Peyer's patch (tissue), 4 donors: ENCODE data around the gene EEF1A2. TPM values are rescaled to one million over a fixed set of nuclear protein-coding genes. Genes with fewer than 3 reads are reported as not detected.

Experiments
- DNase-seq, 3 donors: peaks; one replicate each; pipeline ENCODE4 v3.0.0-alpha.2; 2017 to 2019
- H3K27ac ChIP-seq, 4 donors: fragments of 200-600 bp; sonication (generic); one replicate each; pipeline ENCODE4 v1.5.1; 2016 to 2019
- H3K27me3 ChIP-seq, 2 donors: fragments of 200-600 bp; sonication (generic); one replicate each; pipeline ENCODE4 v1.5.1; 2019
- H3K36me3 ChIP-seq, 3 donors: fragments of 200-600 bp; sonication (generic); one replicate each; pipeline ENCODE4 v1.5.1; 2016 to 2019
- H3K4me1 ChIP-seq, 4 donors: fragments of 200-600 bp; sonication (generic); one replicate each; pipeline ENCODE4 v1.5.1; 2016 to 2019
- H3K4me3 ChIP-seq, 4 donors: fragments of 200-600 bp; sonication (generic); 1 replicate in 3 of 4; 2 replicates in 1 of 4; pipeline ENCODE4 v1.5.1; 2016 to 2019; ENCODE audit warnings: mild to moderate bottlenecking in 1 of 4
- H3K9me3 ChIP-seq, 4 donors: fragments of 200-600 bp; sonication (generic); one replicate each; pipeline ENCODE4 v1.5.1; 2016 to 2019; ENCODE audit warnings: mild to moderate bottlenecking in 1 of 4
- POLR2A ChIP-seq, 2 donors: fragments of 450-650 bp; IDR thresholded peaks; one replicate each; pipeline ENCODE4 v1.5.1; 2017; ENCODE audit warnings: antibody characterized with exemption in 2 of 2, mild to moderate bottlenecking in 2 of 2, moderate library complexity in 2 of 2
- total RNA-seq, 4 donors: library from RNA; depleted of rRNA; stranded (reverse); fragments of >200 nt; gene quantifications; one replicate each; pipeline ENCODE4 v1.1.0, GENCODE V29; 2016
- TF ChIP-seq, protein P1 (sequence below), 6 experiments: fragments of 450-650 bp in 4 of 6; fragments of 200-600 bp in 2 of 6; sonication (generic) in 1 of 6; IDR thresholded peaks; one replicate each; pipeline ENCODE4 v1.5.1; 2017 to 2019; ENCODE audit warnings: antibody characterized with exemption in 6 of 6, mild to moderate bottlenecking in 3 of 6, moderate library complexity in 1 of 6

EEF1A2 gene
- total RNA-seq, 4 donors from 2014 or later = 0.67 to 3.3 (median 2.1) TPM

- Histone ChIP-seq H3K36me3 (no peaks in the 10 kb centered on the region), H3K27ac (no peak overlapping the region), H3K9me3 (no peaks in the 10 kb centered on the region), H3K27me3 (peaks cover 0 to 20% of the 10 kb centered on the region in 2 donors), H3K4me3 (no peak overlapping the region), H3K4me1 (peaks cover 0 to 13% (median 7%) of the 10 kb centered on the region in 4 donors)
- DNase-seq = no peak
- TF ChIP-seq POLR2A (IDR thresholded peaks at IDR 0.05) = no peak
- TF ChIP-seq, protein P1, sequence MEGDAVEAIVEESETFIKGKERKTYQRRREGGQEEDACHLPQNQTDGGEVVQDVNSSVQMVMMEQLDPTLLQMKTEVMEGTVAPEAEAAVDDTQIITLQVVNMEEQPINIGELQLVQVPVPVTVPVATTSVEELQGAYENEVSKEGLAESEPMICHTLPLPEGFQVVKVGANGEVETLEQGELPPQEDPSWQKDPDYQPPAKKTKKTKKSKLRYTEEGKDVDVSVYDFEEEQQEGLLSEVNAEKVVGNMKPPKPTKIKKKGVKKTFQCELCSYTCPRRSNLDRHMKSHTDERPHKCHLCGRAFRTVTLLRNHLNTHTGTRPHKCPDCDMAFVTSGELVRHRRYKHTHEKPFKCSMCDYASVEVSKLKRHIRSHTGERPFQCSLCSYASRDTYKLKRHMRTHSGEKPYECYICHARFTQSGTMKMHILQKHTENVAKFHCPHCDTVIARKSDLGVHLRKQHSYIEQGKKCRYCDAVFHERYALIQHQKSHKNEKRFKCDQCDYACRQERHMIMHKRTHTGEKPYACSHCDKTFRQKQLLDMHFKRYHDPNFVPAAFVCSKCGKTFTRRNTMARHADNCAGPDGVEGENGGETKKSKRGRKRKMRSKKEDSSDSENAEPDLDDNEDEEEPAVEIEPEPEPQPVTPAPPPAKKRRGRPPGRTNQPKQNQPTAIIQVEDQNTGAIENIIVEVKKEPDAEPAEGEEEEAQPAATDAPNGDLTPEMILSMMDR (IDR thresholded peaks at IDR 0.05) = no peak
These were observed 29.2 kb downstream of the EEF1A2 start for GRCh38 chr20:63469713-63470101.

DNA sequence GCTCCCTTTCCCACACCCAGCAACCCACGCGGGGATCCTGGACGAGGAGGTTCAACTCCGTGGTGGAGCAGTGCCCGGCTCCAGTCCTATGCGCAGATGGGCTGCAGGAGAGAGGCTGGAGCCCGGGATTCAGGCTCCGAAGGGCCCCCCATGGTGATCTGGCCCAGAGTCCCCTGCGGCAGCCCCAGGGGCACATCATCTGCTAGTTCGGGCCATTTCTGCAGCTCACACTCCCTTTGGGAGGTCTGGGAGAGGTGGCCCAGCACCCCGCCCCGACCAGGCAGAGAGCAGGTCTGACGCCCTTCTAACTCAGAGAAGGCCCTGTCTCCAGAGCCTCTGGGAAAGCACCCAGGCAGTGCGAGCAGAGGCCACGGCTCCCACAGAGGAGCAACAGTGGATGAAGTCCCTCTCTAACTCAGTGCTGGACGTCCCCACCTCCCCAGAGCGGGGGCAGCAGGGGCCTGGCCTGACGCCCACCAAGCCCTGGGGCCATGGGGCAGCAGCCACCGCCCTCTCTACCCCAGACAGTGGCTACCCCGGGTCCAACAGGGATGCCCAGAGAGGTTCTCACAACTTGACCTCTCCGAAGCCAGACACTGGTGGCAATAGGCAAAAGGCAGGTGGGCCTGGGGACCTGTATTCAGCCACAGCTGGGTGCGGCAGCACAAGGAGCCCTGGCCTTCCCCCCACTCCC, 29.7 kb downstream of the EEF1A2 start:
- Histone ChIP-seq H3K4me1 (peaks cover 0 to 13% (median 7%) of the 10 kb centered on the region in 4 donors), H3K36me3 (no peaks in the 10 kb centered on the region), H3K4me3 (no peak overlapping the region), H3K27ac (no peak overlapping the region), H3K9me3 (no peaks in the 10 kb centered on the region), H3K27me3 (peaks cover 0 to 20% of the 10 kb centered on the region in 2 donors)
- TF ChIP-seq, protein P1 (IDR thresholded peaks at IDR 0.05) = no peak
- no peak for TF ChIP-seq POLR2A (IDR thresholded peaks at IDR 0.05)
- DNase-seq = no peak

DNA sequence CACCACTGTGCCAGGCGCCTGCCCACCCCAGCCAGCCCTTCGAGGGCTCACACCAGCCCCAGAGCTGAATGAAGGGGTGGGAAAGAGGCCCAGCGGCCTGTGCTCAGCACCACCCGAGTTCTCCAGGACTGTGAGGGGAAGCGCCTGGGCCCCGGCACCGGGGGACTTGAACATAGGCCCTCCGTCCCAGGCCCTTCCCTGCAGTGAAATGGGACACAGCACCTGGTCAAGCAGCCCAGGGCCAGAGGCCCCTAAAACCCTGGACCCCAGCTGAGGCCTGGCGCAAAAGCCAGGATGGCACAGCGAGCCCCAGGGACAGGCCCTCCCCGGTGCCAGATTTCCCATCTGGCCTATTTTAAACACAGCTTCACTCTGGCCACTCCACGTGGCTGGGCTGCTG, 30.5 kb downstream of the EEF1A2 start:
- H3K4me1 ChIP-seq = peaks cover 0 to 13% (median 7%) of the 10 kb centered on the region in 4 donors
- H3K9me3 ChIP-seq = no peaks in the 10 kb centered on the region
- no peaks in the 10 kb centered on the region for H3K36me3 ChIP-seq
- H3K4me3 ChIP-seq = no peak overlapping the region
- H3K27me3 ChIP-seq = peaks cover 0 to 20% of the 10 kb centered on the region in 2 donors
- no peak for TF ChIP-seq POLR2A (IDR thresholded peaks at IDR 0.05)
- TF ChIP-seq, protein P1 (IDR thresholded peaks at IDR 0.05) = no peak
- DNase-seq = no peak
- no peak overlapping the region for H3K27ac ChIP-seq

DNA sequence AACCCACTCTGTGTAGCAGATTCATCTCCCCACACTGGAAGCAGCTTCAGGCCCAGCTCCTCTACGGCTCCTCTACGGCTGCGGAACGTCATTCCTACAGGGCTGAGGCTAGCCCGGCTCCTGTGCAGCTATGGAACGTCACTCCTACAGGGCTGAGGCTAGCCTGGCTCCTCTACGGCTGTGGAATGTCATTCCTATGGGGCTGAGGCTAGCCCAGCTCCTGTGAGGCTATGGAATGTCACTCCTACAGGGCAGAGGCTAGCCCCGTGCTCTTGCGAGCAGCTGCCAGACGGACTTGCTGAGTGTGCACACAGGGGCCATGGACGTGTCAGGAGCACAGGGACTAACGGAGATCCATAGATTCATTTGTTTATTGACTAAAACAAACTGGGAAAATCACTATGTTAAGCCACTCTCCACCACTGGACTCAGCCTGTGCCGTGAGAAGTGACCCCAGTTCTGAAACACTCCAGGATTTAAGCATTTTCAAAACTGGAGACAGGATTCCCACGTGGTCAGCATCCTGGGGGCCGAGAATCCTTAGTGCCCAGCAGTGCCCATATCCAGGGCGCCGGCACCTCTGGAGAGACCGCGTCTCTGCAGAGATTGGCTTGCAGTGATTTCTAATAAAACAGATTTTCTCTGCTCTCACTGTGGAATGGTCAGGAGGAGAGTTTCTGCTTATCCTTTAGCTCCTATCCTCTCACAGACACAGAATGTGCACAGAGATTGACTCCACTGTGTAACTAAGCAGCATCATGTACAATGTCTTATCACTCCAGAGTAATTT, 31.4 kb downstream of the EEF1A2 start:
- H3K36me3 ChIP-seq = no peaks in the 10 kb centered on the region
- no peak overlapping the region for H3K4me3 ChIP-seq
- H3K27ac ChIP-seq = no peak overlapping the region
- H3K9me3 ChIP-seq = no peaks in the 10 kb centered on the region
- H3K4me1 ChIP-seq = peaks cover 0 to 13% (median 7%) of the 10 kb centered on the region in 4 donors
- peaks cover 0 to 14% of the 10 kb centered on the region in 2 donors for H3K27me3 ChIP-seq
- no peak for DNase-seq
- no peak for TF ChIP-seq POLR2A (IDR thresholded peaks at IDR 0.05)
- TF ChIP-seq, protein P1 (IDR thresholded peaks at IDR 0.05) = no peak

DNA sequence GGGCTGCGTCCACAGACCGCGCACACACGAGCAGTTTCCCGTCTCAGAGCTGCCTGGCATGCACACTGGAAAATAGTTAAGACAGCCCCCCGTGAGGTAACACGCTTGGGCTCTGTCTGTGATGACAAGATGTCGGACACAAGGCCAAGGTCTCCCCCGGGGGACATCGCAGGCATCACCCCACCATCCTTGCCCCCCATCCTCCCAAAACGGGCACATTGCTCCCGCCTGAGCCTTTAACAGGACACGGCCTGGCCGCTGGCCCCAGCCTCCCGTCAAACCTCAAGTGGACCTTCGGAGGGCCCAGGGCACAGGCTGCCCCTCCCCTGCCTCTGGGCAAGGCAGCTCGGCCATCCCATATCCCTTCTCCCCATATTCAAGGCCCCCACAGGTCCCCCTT, 32.0 kb downstream of the EEF1A2 start:
- no peak for TF ChIP-seq POLR2A (IDR thresholded peaks at IDR 0.05)
- TF ChIP-seq, protein P1 (IDR thresholded peaks at IDR 0.05) = no peak
- DNase-seq = no peak
- no peaks in the 10 kb centered on the region for H3K36me3 ChIP-seq
- H3K4me3 ChIP-seq = no peak overlapping the region
- peaks cover 0 to 9% of the 10 kb centered on the region in 2 donors for H3K27me3 ChIP-seq
- H3K9me3 ChIP-seq = no peaks in the 10 kb centered on the region
- no peak overlapping the region for H3K27ac ChIP-seq
- H3K4me1 ChIP-seq = peaks cover 0 to 8% (median 4%) of the 10 kb centered on the region in 4 donors
